Measurements from ENCODE around the gene SLC2A1. TPM values are rescaled to one million over a fixed set of nuclear protein-coding genes. Genes with fewer than 3 reads are reported as not detected.

SLC2A1 gene
- total and polyA plus RNA-seq, 12 donors = 4.6 to 123 (median 24.3) TPM

- no peaks in the 10 kb centered on the region for H3K27me3 ChIP-seq
- H3K36me3 ChIP-seq (replicated peaks in 1 of 2) = peaks cover 0 to 39% of the 10 kb centered on the region in 2 donors
- intact Hi-C loops (cut with DNase I) = no loop called here
- no peak overlapping the region for H3K4me3 ChIP-seq
- 88 to 96% (median 94%) methylated on average over 5 to 8 of the region's 8 CpGs for WGBS, 4 donors
- DNase-seq = no peak
- no peaks in the 10 kb centered on the region for H3K9me3 ChIP-seq (replicated peaks in 1 of 3)
- peaks cover 0 to 11% of the 10 kb centered on the region in 2 donors for H3K4me1 ChIP-seq (replicated peaks in 1 of 2)
- no peak for TF ChIP-seq CTCF (IDR thresholded peaks at IDR 0.05)
- no peak for TF ChIP-seq POLR2A (IDR thresholded peaks at IDR 0.05)
- no peak overlapping the region for H3K27ac ChIP-seq
Observed at GRCh38 chr1:42927274-42927841, 31.3 kb downstream of the SLC2A1 start.

- WGBS, 4 donors = 91 to 92% (median 92%) methylated on average over 11 of the region's 11 CpGs
- DNase-seq = no peak
- TF ChIP-seq CTCF (IDR thresholded peaks at IDR 0.05) (no peak), POLR2A (IDR thresholded peaks at IDR 0.05) (no peak)
- peaks cover 0 to 11% of the 10 kb centered on the region in 2 donors for H3K4me1 ChIP-seq (replicated peaks in 1 of 2)
- peaks cover 0 to 39% of the 10 kb centered on the region in 2 donors for H3K36me3 ChIP-seq (replicated peaks in 1 of 2)
- no peaks in the 10 kb centered on the region for H3K9me3 ChIP-seq (replicated peaks in 1 of 3)
- intact Hi-C loops (cut with DNase I) = no loop called here
- no peak overlapping the region for H3K27ac ChIP-seq
- H3K27me3 ChIP-seq = no peaks in the 10 kb centered on the region
- no peak overlapping the region for H3K4me3 ChIP-seq
Observed at GRCh38 chr1:42926879-42927242, 31.8 kb downstream of the SLC2A1 start.

- WGBS, 4 donors = 84 to 92% (median 88%) methylated on average over 5 of the region's 5 CpGs
- intact Hi-C loops (cut with DNase I) = no loop called here
- peaks cover 0 to 39% of the 10 kb centered on the region in 2 donors for H3K36me3 ChIP-seq (replicated peaks in 1 of 2)
- no peaks in the 10 kb centered on the region for H3K27me3 ChIP-seq
- H3K9me3 ChIP-seq (replicated peaks in 1 of 3) = no peaks in the 10 kb centered on the region
- TF ChIP-seq CTCF (IDR thresholded peaks at IDR 0.05) (no peak), POLR2A (IDR thresholded peaks at IDR 0.05) (no peak)
- no peak overlapping the region for H3K27ac ChIP-seq
- H3K4me1 ChIP-seq (replicated peaks in 1 of 2) = peaks cover 0 to 11% of the 10 kb centered on the region in 2 donors
- DNase-seq = no peak
- H3K4me3 ChIP-seq = no peak overlapping the region
Observed at GRCh38 chr1:42926235-42926878, 32.3 kb downstream of the SLC2A1 start.

GRCh38 chr1:42924851-42925760 lies 33.6 kb downstream of the SLC2A1 start:
- no peak for TF ChIP-seq POLR2A (IDR thresholded peaks at IDR 0.05)
- TF ChIP-seq CTCF (IDR thresholded peaks at IDR 0.05) = no peak
- peak overlapping the region in 4 of 5 donors; percentile 78 to 87 (median 82) for H3K27ac ChIP-seq
- H3K4me3 ChIP-seq = peak overlapping the region in 2 of 4 donors; percentile 53 to 61
- DNase-seq = peak in 1 of 7 donors; percentile 35
- peaks cover 0 to 35% of the 10 kb centered on the region in 2 donors for H3K36me3 ChIP-seq (replicated peaks in 1 of 2)
- H3K4me1 ChIP-seq (replicated peaks in 1 of 2) = peaks cover 0 to 11% of the 10 kb centered on the region in 2 donors
- no peaks in the 10 kb centered on the region for H3K27me3 ChIP-seq
- intact Hi-C loops (cut with DNase I) = no loop called here
- H3K9me3 ChIP-seq (replicated peaks in 1 of 3) = no peaks in the 10 kb centered on the region
- 12 to 19% (median 15%) methylated on average over 13 to 19 of the region's 19 CpGs for WGBS, 4 donors
